Sigmoid colon (tissue), 7 donors: ENCODE measurements around the gene PTPN3. TPM values are rescaled to one million over a fixed set of nuclear protein-coding genes. Genes with fewer than 3 reads are reported as not detected.

Source experiments
- DNase-seq: peaks from one replicate; pipeline ENCODE4 v3.0.0-alpha.2; 2019
- H3K27ac ChIP-seq, 4 donors: fragments of 200-600 bp; sonication (generic); one replicate each; pipeline ENCODE4 v1.5.1; 2016 to 2019; ENCODE audit warnings: mild to moderate bottlenecking in 1 of 4
- H3K27me3 ChIP-seq, 3 donors: fragments of 200-600 bp; sonication (generic); one replicate each; pipeline ENCODE4 v1.5.1; 2019; ENCODE audit warnings: mild to moderate bottlenecking in 1 of 3
- H3K36me3 ChIP-seq, 4 donors: fragments of 200-600 bp; sonication (generic); one replicate each; pipeline ENCODE4 v1.5.1; 2016 to 2019
- H3K4me1 ChIP-seq, 4 donors: fragments of 200-600 bp; sonication (generic); one replicate each; pipeline ENCODE4 v1.5.1; 2017 to 2019
- H3K4me3 ChIP-seq, 4 donors: fragments of 200-600 bp; sonication (generic); one replicate each; pipeline ENCODE4 v1.5.1; 2017 to 2019; ENCODE audit warnings: mild to moderate bottlenecking in 2 of 4, moderate library complexity in 1 of 4
- H3K9me3 ChIP-seq, 4 donors: fragments of 200-600 bp in 3 of 4; sonication (generic) in 3 of 4; one replicate each; pipeline versions ENCODE4 v1.5.1 to v1.6.1; 2013 to 2019
- EP300 ChIP-seq, 4 donors: sonication (generic); formaldehyde crosslinking; IDR thresholded peaks; one replicate each; pipeline ENCODE4 v1.6.1; 2017; ENCODE audit warnings: antibody characterized with exemption in 4 of 4
- POLR2A ChIP-seq, 2 donors: fragments of 450-650 bp; IDR thresholded peaks; one replicate each; pipeline ENCODE4 v1.6.1; 2016; ENCODE audit warnings: antibody characterized with exemption in 2 of 2, mild to moderate bottlenecking in 2 of 2, moderate library complexity in 2 of 2
- POLR2AphosphoS5 ChIP-seq, 4 donors: sonication (generic); formaldehyde crosslinking; IDR thresholded peaks; one replicate each; pipeline ENCODE4 v1.6.1; 2017; ENCODE audit warnings: antibody characterized with exemption in 4 of 4
- WGBS, 2 donors: extraction: QIAGEN DNeasy Blood & Tissue Kit; methylation state at CpG; one replicate each; pipeline ENCODE4 v1.1.7; 2013; 5-methylcytosine and 5-hydroxymethylcytosine counted together
- intact Hi-C: fragments of 100-400 bp; cut with DNase I; formaldehyde crosslinking; loops from one replicate; pipeline ENCODE4 v1.15.1; 2023
- polyA plus RNA-seq, 3 donors: library from polyadenylated mRNA; stranded (reverse); fragments of 200-250 nt; gene quantifications; one replicate each; pipeline ENCODE4 v1.2.3, GENCODE V29; 2013
- total RNA-seq, 4 donors: library from RNA; depleted of rRNA; stranded (reverse); fragments of >200 nt; gene quantifications; one replicate each; pipeline ENCODE4 v1.1.0, GENCODE V29; 2016
- TF ChIP-seq, protein P1 (sequence below), 4 experiments: fragments of 450-650 bp in 3 of 4; fragments of 200-600 bp in 1 of 4; IDR thresholded peaks; one replicate each; pipeline ENCODE4 v1.5.1; 2016 to 2019; ENCODE audit warnings: antibody characterized with exemption in 4 of 4, mild to moderate bottlenecking in 3 of 4, moderate library complexity in 2 of 4
- donor health status: healthy with polysubstance abuse.
- donor health status: Bipolar disorder and iron deficiency.
- donor health status: healthy.

The PTPN3 gene
- total and polyA plus RNA-seq, 7 donors: 1.3 to 25.0 (median 2.5) TPM

DNA sequence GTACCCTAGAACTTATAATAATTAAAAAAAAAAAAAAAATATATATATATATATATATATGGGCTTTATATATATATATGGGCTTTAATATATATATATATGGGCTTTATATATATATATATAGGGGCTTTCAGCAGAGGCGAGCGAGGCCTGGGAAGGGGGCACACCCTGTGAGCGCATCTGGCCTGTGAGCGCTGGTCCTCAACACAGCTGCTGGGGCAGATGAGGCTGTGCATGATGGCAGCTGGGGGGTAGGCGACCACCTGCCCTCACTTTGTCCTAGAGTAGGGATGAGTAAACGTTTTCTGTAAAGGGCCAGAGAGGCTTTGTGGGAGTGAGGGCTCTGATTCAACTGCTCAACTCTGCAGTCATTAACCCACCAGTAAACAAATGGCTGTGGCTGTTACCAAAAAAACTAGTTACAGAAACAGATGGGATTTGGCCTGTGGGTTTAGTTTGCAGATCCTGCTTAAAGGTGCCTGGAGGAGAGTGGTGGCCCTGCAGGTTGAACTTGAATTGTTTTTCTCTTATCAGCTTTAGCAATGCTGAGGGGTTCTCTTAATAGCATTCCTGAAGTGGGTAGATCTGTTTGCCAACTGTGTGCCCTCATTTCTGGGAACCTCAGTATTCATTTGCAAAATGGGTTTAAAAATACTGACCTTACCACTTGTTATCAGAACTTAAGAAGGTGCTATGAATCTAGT, 89.2 kb downstream of the PTPN3 start:
- no peaks in the 10 kb centered on the region for H3K4me1 ChIP-seq
- DNase-seq: no peak
- H3K27me3 ChIP-seq: no peaks in the 10 kb centered on the region
- H3K9me3 ChIP-seq: no peaks in the 10 kb centered on the region
- WGBS, 2 donors: 70 to 83% methylated on average over 6 of the region's 6 CpGs
- H3K4me3 ChIP-seq: no peak overlapping the region
- TF ChIP-seq EP300 (IDR thresholded peaks at IDR 0.05) (no peak), POLR2AphosphoS5 (IDR thresholded peaks at IDR 0.05) (no peak)
- H3K36me3 ChIP-seq: no peaks in the 10 kb centered on the region
- intact Hi-C loops: no loop called here
- no peak overlapping the region for H3K27ac ChIP-seq

DNA sequence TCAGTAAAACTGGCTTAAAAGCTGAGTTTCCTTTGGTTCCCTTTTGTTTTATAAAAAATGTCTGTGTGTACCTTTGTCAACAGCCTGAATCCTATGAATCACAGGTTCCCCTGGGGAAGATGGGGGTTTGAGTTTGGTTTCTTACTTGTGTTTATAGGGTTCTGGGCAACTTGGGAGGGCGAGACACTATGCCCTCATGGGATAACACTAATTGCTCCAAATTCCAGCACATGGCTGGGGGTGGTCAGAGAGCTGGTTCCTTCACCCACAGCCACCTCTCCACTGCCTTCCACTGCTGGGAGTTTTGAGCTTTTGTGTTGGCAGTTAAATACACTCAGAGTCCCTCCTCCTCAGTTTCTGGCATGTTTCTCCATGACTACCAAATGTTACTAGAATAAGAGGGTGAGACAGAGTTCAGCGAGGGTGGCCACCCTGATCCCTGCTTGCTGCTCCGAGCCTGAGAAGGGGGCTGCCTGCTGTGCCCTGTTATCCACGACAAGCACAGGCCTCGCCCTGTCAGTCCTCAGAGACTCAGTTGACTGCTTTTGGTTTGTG, 94.3 kb downstream of the PTPN3 start:
- 80 to 89% methylated on average over 5 of the region's 5 CpGs for WGBS, 2 donors
- intact Hi-C loops: no loop called here

DNA sequence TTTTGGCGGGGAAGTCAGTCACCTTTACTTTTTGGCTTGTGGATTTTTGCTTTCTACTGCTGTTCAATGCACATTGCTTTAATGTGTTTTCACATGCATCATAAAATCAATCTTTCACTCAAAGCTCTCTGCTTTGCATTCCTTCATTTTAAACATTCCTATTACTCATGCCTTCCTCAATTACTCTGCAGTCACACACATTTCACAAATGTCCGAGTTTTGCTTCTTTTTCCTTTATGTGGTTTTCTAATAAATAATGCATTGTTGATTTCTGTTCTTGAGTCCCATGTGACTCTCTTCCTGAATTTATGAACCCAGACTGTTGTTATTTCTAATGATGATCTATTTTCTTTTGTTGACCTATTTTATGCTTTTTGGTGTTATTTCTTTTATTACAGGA, 95.0 kb downstream of the PTPN3 start:
- H3K4me1 ChIP-seq: no peaks in the 10 kb centered on the region
- H3K36me3 ChIP-seq: no peaks in the 10 kb centered on the region
- TF ChIP-seq POLR2AphosphoS5 (IDR thresholded peaks at IDR 0.05) (no peak), EP300 (IDR thresholded peaks at IDR 0.05) (no peak), POLR2A (IDR thresholded peaks at IDR 0.05) (no peak)
- TF ChIP-seq, protein P1, sequence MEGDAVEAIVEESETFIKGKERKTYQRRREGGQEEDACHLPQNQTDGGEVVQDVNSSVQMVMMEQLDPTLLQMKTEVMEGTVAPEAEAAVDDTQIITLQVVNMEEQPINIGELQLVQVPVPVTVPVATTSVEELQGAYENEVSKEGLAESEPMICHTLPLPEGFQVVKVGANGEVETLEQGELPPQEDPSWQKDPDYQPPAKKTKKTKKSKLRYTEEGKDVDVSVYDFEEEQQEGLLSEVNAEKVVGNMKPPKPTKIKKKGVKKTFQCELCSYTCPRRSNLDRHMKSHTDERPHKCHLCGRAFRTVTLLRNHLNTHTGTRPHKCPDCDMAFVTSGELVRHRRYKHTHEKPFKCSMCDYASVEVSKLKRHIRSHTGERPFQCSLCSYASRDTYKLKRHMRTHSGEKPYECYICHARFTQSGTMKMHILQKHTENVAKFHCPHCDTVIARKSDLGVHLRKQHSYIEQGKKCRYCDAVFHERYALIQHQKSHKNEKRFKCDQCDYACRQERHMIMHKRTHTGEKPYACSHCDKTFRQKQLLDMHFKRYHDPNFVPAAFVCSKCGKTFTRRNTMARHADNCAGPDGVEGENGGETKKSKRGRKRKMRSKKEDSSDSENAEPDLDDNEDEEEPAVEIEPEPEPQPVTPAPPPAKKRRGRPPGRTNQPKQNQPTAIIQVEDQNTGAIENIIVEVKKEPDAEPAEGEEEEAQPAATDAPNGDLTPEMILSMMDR (IDR thresholded peaks at IDR 0.05): no peak
- H3K27me3 ChIP-seq: no peaks in the 10 kb centered on the region
- H3K27ac ChIP-seq: no peak overlapping the region
- H3K9me3 ChIP-seq: no peaks in the 10 kb centered on the region
- 80 to 83% methylated on average over 2 of the region's 2 CpGs for WGBS, 2 donors
- intact Hi-C loops: no loop called here
- H3K4me3 ChIP-seq: no peak overlapping the region
- no peak for DNase-seq

More for the DNA sequence above, 94.3 kb downstream of the PTPN3 start:
- Histone ChIP-seq H3K27ac (no peak overlapping the region), H3K36me3 (no peaks in the 10 kb centered on the region), H3K9me3 (no peaks in the 10 kb centered on the region), H3K4me1 (no peaks in the 10 kb centered on the region), H3K27me3 (no peaks in the 10 kb centered on the region), H3K4me3 (no peak overlapping the region)
- DNase-seq: no peak
- TF ChIP-seq POLR2AphosphoS5 (IDR thresholded peaks at IDR 0.05) (no peak), EP300 (IDR thresholded peaks at IDR 0.05) (no peak), POLR2A (IDR thresholded peaks at IDR 0.05) (no peak)
- TF ChIP-seq, protein P1 (IDR thresholded peaks at IDR 0.05): no peak

DNA sequence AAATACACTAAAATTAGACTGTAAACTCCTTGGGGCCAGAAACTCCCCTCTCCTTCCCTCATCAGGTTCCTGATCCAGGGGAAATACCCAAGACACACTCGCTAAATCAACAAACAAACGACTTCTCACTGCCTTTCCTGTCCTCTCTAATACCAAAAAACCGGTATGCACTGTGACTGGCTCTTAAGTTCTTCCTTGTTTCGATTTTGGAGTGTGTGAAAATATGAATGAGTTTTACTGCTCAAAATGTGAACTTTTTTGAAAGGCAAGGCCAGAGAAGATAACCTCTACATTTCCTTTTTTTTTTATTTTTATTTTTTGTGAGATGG, 96.2 kb downstream of the PTPN3 start:
- Histone ChIP-seq H3K27ac (no peak overlapping the region), H3K9me3 (no peaks in the 10 kb centered on the region), H3K4me1 (no peaks in the 10 kb centered on the region), H3K27me3 (no peaks in the 10 kb centered on the region), H3K4me3 (no peak overlapping the region), H3K36me3 (no peaks in the 10 kb centered on the region)
- TF ChIP-seq EP300 (IDR thresholded peaks at IDR 0.05) (no peak), POLR2AphosphoS5 (IDR thresholded peaks at IDR 0.05) (no peak), POLR2A (IDR thresholded peaks at IDR 0.05) (no peak)
- TF ChIP-seq, protein P1 (IDR thresholded peaks at IDR 0.05): no peak
- DNase-seq: no peak
- intact Hi-C loops: no loop called here
- 23 to 41% methylated on average over 4 of the region's 4 CpGs for WGBS, 2 donors

DNA sequence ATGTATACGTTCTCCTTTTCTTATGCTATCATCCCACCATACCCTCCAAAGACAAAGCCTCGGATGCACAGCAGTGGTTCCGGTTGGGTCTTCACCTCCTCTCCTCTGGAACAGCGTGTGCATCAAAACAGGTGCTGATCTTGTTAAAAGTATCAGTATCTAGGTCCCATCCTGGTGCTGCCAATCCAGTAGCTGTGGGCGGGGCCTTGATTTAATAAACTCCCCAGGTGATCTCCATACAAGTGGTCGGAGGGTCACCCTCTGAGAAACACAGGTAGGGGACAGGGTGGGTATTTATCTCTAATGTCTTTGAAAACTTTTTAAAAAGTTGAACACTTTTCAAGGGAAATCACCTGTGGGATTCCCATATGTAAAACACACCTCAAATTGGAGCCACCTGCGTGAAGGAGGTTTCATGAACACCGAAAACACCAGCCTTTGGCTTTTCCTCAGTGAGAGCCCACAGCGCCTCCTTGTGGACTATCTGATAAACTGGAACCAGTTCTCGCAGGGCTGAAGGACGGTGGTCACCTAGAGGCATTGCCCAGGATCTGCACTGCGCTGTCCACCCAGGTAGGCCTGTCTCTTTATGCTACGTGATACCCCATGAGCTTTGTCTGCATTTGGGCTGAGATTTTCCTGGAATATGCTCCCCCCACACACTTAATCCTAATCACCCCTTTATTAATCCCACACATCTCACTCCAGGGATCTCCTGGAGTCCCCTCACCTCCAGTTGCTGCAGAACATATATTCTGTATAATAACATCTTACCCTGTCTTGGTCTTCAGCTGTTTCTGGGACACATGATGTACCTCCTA, 96.7 kb downstream of the PTPN3 start:
- Histone ChIP-seq H3K9me3 (no peaks in the 10 kb centered on the region), H3K36me3 (no peaks in the 10 kb centered on the region), H3K27ac (no peak overlapping the region), H3K4me1 (no peaks in the 10 kb centered on the region), H3K4me3 (no peak overlapping the region), H3K27me3 (no peaks in the 10 kb centered on the region)
- no peak for DNase-seq
- 49 to 54% methylated on average over 13 of the region's 13 CpGs for WGBS, 2 donors
- TF ChIP-seq, protein P1 (IDR thresholded peaks at IDR 0.05): peak in 2 of 4 experiments; percentile 20 to 33
- no peak for TF ChIP-seq POLR2A (IDR thresholded peaks at IDR 0.05)
- intact Hi-C loops: no loop called here
